A549 (cell line): ENCODE results near the gene GOLGA7B. TPM values are rescaled to one million over a fixed set of nuclear protein-coding genes. Genes with fewer than 3 reads are reported as not detected.

Experiments
- ATAC-seq, 2 experiments: fragments of 200-7000 bp in 1 of 2; fragments of >200 bp in 1 of 2; cut with Nextera tagmentation in 1 of 2; cut with Tn5 transposase in 1 of 2; 3 replicates each; pipeline versions ENCODE4 v1.8.0 to v1.9.1; 2018 to 2020; ENCODE audit warnings: mild to moderate bottlenecking in 1 of 2, moderate library complexity in 1 of 2
- CTCF ChIA-PET: fragments of 300-600 bp; sonication (Branson Sonifier 250); formaldehyde crosslinking; extraction: SDS; loops from one replicate; lab custom pipeline; 2021; ENCODE audit warnings: antibody characterized with exemption, inconsistent platforms; lab: Yijun Ruan, JAX
- POLR2A ChIA-PET: fragments of 350-600 bp; formaldehyde crosslinking; extraction: SDS; loops from one replicate; lab custom pipeline; 2021; ENCODE audit warnings: antibody characterized with exemption, inconsistent platforms; lab: Yijun Ruan, JAX
- DNase-seq, 2 experiments: peaks; one replicate each; pipeline versions ENCODE4 v3.0.0 to v3.0.0-alpha.2; 2011 to 2016; ENCODE audit warnings: low read depth in 1 of 2, low spot score in 1 of 2
- FAIRE-seq: peaks from 2 replicates; lab custom pipeline; 2011; peaks lifted over from hg19 to GRCh38; lab: Jason Lieb, UNC
- H3K27ac ChIP-seq, 2 experiments: fragments of >200 bp; sonication (Bioruptor Twin); formaldehyde crosslinking; 3 replicates each; pipeline ENCODE4 v1.5.1; 2016 to 2017
- H3K4me1 ChIP-seq: fragments of >200 bp; sonication (Bioruptor Twin); formaldehyde crosslinking; 3 replicates; pipeline ENCODE4 v1.6.1; 2016
- H3K4me2 ChIP-seq: fragments of >200 bp; sonication (Bioruptor Twin); formaldehyde crosslinking; 3 replicates; pipeline ENCODE4 v1.6.1; 2016
- H3K4me3 ChIP-seq: fragments of >200 bp; sonication (Bioruptor Twin); formaldehyde crosslinking; 3 replicates; pipeline ENCODE4 v1.5.1; 2016
- H3K9me3 ChIP-seq: fragments of >200 bp; sonication (Bioruptor Twin); formaldehyde crosslinking; 3 replicates; pipeline ENCODE4 v1.6.1; 2016
- CBX2 ChIP-seq: fragments of 200-600 bp; sonication (generic); IDR thresholded peaks from 2 replicates; pipeline ENCODE4 v1.6.1; 2016; ENCODE audit warnings: low read depth, mild to moderate bottlenecking, borderline replicate concordance
- CBX8 ChIP-seq: fragments of 200-600 bp; sonication (generic); IDR thresholded peaks from 2 replicates; pipeline ENCODE4 v1.6.1; 2016
- CHD2 ChIP-seq: fragments of 150-350 bp; IDR thresholded peaks from 2 replicates; pipeline ENCODE4 v1.6.1; 2014; ENCODE audit warnings: low read length; ENCODE audit not compliant: partially characterized antibody
- CHD4 ChIP-seq: fragments of 200-600 bp; sonication (generic); IDR thresholded peaks from 2 replicates; pipeline ENCODE4 v1.6.1; 2016; ENCODE audit warnings: antibody characterized with exemption, mild to moderate bottlenecking, borderline replicate concordance
- E2F6 ChIP-seq: IDR thresholded peaks from 2 replicates; pipeline ENCODE4 v1.6.1; 2012; ENCODE audit warnings: low read depth, borderline replicate concordance
- ELK1 ChIP-seq: fragments of 150-350 bp; IDR thresholded peaks from 2 replicates; pipeline ENCODE4 v1.6.1; 2014; ENCODE audit warnings: low read depth, mild to moderate bottlenecking, low read length
- ESRRA ChIP-seq: fragments of 150-350 bp; IDR thresholded peaks from 2 replicates; pipeline ENCODE4 v1.6.1; 2014; ENCODE audit warnings: mild to moderate bottlenecking, low read length, borderline replicate concordance
- FOSB ChIP-seq: fragments of 250-450 bp; sonication (Bioruptor Pico); IDR thresholded peaks from 2 replicates; pipeline ENCODE4 v1.5.0; 2020; ENCODE audit warnings: mild to moderate bottlenecking, moderate library complexity
- FOSL2 ChIP-seq, 2 experiments: fragments of 450-650 bp in 1 of 2; fragments of >200 bp in 1 of 2; sonication (Bioruptor Twin) in 1 of 2; formaldehyde crosslinking; IDR thresholded peaks; 2 replicates each; pipeline versions ENCODE4 v1.5.0 to v1.6.1; 2016 to 2020; ENCODE audit warnings: mild to moderate bottlenecking in 1 of 2, moderate library complexity in 1 of 2
- FOXS1 ChIP-seq: fragments of 250-450 bp; sonication (Bioruptor Pico); IDR thresholded peaks from 2 replicates; pipeline ENCODE4 v1.5.0; 2020; ENCODE audit warnings: mild to moderate bottlenecking, moderate library complexity
- GATA3 ChIP-seq: IDR thresholded peaks from 2 replicates; pipeline ENCODE4 v1.6.1; 2012; ENCODE audit warnings: borderline replicate concordance
- HEYL ChIP-seq: fragments of 250-450 bp; sonication (Bioruptor Pico); IDR thresholded peaks from 2 replicates; pipeline ENCODE4 v1.8.0; 2021; ENCODE audit warnings: mild to moderate bottlenecking, moderate library complexity
- KDM5A ChIP-seq: fragments of 200-600 bp; sonication (generic); IDR thresholded peaks from 2 replicates; pipeline ENCODE4 v1.6.1; 2016; ENCODE audit warnings: antibody characterized with exemption, mild to moderate bottlenecking
- MAFK ChIP-seq: fragments of 450-650 bp; IDR thresholded peaks from 2 replicates; pipeline ENCODE4 v1.6.1; 2014; ENCODE audit not compliant: partially characterized antibody
- NR3C1 ChIP-seq: fragments of >200 bp; sonication (Bioruptor Twin); formaldehyde crosslinking; IDR thresholded peaks from 3 replicates; pipeline ENCODE4 v1.6.1; 2017
- PBX3 ChIP-seq: IDR thresholded peaks from 2 replicates; pipeline ENCODE4 v1.6.1; 2012
- PHF8 ChIP-seq: fragments of 200-600 bp; sonication (generic); IDR thresholded peaks from 2 replicates; pipeline ENCODE4 v1.6.1; 2016; ENCODE audit warnings: low read depth, mild to moderate bottlenecking, antibody characterized with exemption, moderate library complexity, borderline replicate concordance
- POLR2AphosphoS2 ChIP-seq: conservative IDR thresholded peaks from 2 replicates; pipeline ENCODE4 v1.6.1; 2012; ENCODE audit warnings: low read length, improper control_type of control experiment, inconsistent platforms
- RCOR1 ChIP-seq: fragments of 150-350 bp; IDR thresholded peaks from 2 replicates; pipeline ENCODE4 v1.6.1; 2014; ENCODE audit warnings: antibody characterized with exemption, low read length, low read depth
- RFX5 ChIP-seq: fragments of 450-650 bp; IDR thresholded peaks from 2 replicates; pipeline ENCODE4 v1.7.1; 2014; ENCODE audit warnings: antibody characterized with exemption, mild to moderate bottlenecking, moderate library complexity
- RNF2 ChIP-seq: fragments of 200-600 bp; sonication (generic); IDR thresholded peaks from 2 replicates; pipeline ENCODE4 v1.6.1; 2016; ENCODE audit warnings: low read depth, mild to moderate bottlenecking, antibody characterized with exemption, moderate library complexity, borderline replicate concordance
- SMC3 ChIP-seq: fragments of >200 bp; sonication (Bioruptor Twin); formaldehyde crosslinking; IDR thresholded peaks from 3 replicates; pipeline ENCODE4 v1.6.1; 2018; ENCODE audit warnings: inconsistent platforms
- TFCP2L1 ChIP-seq: fragments of 250-450 bp; sonication (Bioruptor Pico); IDR thresholded peaks from 2 replicates; pipeline ENCODE4 v1.5.0; 2021; ENCODE audit warnings: mild to moderate bottlenecking
- ZSCAN20 ChIP-seq: fragments of 250-450 bp; sonication (Bioruptor Pico); IDR thresholded peaks from 2 replicates; pipeline ENCODE4 v1.8.0; 2022; ENCODE audit warnings: mild to moderate bottlenecking, moderate library complexity
- WGBS: methylation state at CpG from one replicate; pipeline ENCODE4 v1.1.6; 2017; ENCODE audit errors: missing lambda C conversion rate; 5-methylcytosine and 5-hydroxymethylcytosine counted together
- polyA plus RNA-seq, 4 experiments: library from polyadenylated mRNA; depleted of rRNA in 3 of 4; stranded (reverse); fragments of >200 nt; fragmentation: RNase III in 1 of 4; extraction: RNeasy Plus Mini Kit Qiagen cat#74134 plus additional on column Dnase treatment in 1 of 4; gene quantifications; 2 replicates in 3 of 4; 3 replicates in 1 of 4; pipeline ENCODE4 v1.2.3, GENCODE V29; 2011 to 2017

GOLGA7B gene
- polyA plus RNA-seq, 2 of the 4 experiments (the other 2 are of a cell fraction), result 0.62 to 1.5 TPM

- Histone ChIP-seq H3K4me3 (no peak overlapping the region), H3K9me3 (no peaks in the 10 kb centered on the region), H3K27ac (peak overlapping the region in 1 of 2 experiments; percentile 56; a peak in 2 of 6 replicates), H3K4me1 (peaks cover 29% of the 10 kb centered on the region), H3K4me2 (no peak overlapping the region)
- no peak for DNase-seq
- no peak for FAIRE-seq
- POLR2A ChIA-PET, result no interaction called here
- no peak for ATAC-seq
- CTCF ChIA-PET, result interaction anchor here (0.6 to 1.4 kb wide), 2 partner anchors 22 to 23 kb away, joined by 3 to 9 read pairs; no protein-coding TSS in a partner anchor
- 79% methylated on average over 2 of the region's 2 CpGs for WGBS
- TF ChIP-seq RFX5 (no peak), SMC3 (no peak), FOSB (no peak), ESRRA (no peak), CBX2 (no peak), RCOR1 (no peak), NR3C1 (no peak), FOXS1 (CRISPR knock-in tag) (no peak), ZSCAN20 (CRISPR knock-in tag) (no peak), TFCP2L1 (no peak), GATA3 (no peak), HEYL (CRISPR knock-in tag) (no peak), RNF2 (no peak), CHD2 (no peak), ELK1 (no peak), E2F6 (no peak)
Measured at GRCh38 chr10:97892506-97892905, 42.9 kb downstream of the GOLGA7B start.

GRCh38 chr10:97892939-97893338 lies 43.3 kb downstream of the GOLGA7B start:
- Histone ChIP-seq H3K9me3 (no peaks in the 10 kb centered on the region), H3K27ac (no peak overlapping the region), H3K4me1 (peaks cover 25% of the 10 kb centered on the region), H3K4me3 (no peak overlapping the region), H3K4me2 (no peak overlapping the region)
- ChIA-PET POLR2A (no interaction called here), CTCF (interaction anchor here (0.6 to 2.3 kb wide), 4 partner anchors 12 to 101 kb away, joined by 3 to 9 read pairs (median 4); no protein-coding TSS in a partner anchor)
- no peak for FAIRE-seq
- 65% methylated on average over 2 of the region's 2 CpGs for WGBS
- no peak for DNase-seq
- TF ChIP-seq POLR2AphosphoS2, result no peak
- no peak for TF ChIP-seq CBX8
- TF ChIP-seq PBX3, result no peak
- no peak for TF ChIP-seq CHD2
- TF ChIP-seq CHD4, result no peak
- TF ChIP-seq FOSL2 (IDR thresholded peaks at IDR 0.05), result no peak
- no peak for TF ChIP-seq FOSL2 (CRISPR knock-in tag; IDR thresholded peaks at IDR 0.05)
- TF ChIP-seq MAFK, result no peak
- TF ChIP-seq E2F6, result no peak
- no peak for TF ChIP-seq KDM5A
- no peak for TF ChIP-seq RCOR1
- no peak for TF ChIP-seq PHF8
- ATAC-seq, result no peak
